Renal pelvis (tissue), 4 donors: ENCODE measurements around the gene KIAA1549. TPM values are rescaled to one million over a fixed set of nuclear protein-coding genes. Genes with fewer than 3 reads are reported as not detected.
A peak's percentile ranks its signal among the peaks of the same experiment; 100 is the strongest.

Experiments
- DNase-seq: peaks from one replicate; pipeline ENCODE4 v3.0.0-alpha.2; 2013
- polyA plus RNA-seq, 3 donors: library from polyadenylated mRNA; unstranded; fragments of 120-200 nt; gene quantifications; one replicate each; pipeline ENCODE4 v1.2.1, GENCODE V29; 2013; ENCODE audit not compliant: insufficient read length in 3 of 3

The KIAA1549 gene
- polyA plus RNA-seq, 3 donors, result 14.1 to 15.2 (median 14.2) TPM

DNA sequence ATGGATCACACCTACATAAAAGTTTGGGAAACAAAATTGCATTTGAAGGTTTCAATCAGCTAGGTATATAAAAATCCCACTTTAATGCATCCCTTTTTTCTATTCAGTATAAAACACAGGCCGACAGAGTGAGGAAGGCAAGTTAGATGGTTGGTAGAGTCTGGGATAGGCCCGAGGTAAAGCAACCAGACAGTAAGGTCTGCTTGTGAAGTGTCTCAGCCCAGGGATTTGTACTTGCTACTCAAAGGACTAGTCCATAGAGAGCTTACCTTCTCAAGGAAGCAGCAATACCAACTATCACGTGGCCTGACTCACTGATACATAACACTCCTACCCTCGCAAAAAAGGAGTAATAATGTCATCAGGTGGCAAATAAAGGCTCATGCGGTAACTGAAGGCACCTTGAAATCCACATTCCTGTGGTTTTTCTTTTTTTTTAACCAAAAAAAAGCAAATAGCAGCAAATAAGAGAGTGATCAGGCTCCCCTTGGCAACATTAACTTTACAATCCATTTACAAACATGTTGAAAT is 127.0 kb downstream of the KIAA1549 start:
- DNase-seq, result no peak

DNA sequence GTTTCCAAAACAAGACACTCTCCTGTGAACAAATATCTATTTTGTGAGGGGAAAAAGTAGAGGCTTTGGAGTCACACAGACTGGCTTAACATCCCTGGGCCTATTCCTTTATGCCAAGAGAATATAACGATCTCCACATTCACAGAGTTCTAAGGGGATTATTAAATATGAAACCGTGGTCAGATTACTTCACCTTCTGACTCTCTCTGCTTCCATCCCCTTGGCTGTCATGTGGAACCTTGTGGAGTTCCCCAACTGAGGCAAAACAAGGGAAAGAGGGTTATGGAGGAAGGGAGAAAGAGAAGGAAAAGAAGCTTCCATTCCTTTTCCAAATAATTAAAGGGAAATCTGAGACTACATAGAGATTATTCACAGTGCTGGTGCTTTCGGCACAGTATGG is 127.7 kb downstream of the KIAA1549 start:
- no peak for DNase-seq

DNA sequence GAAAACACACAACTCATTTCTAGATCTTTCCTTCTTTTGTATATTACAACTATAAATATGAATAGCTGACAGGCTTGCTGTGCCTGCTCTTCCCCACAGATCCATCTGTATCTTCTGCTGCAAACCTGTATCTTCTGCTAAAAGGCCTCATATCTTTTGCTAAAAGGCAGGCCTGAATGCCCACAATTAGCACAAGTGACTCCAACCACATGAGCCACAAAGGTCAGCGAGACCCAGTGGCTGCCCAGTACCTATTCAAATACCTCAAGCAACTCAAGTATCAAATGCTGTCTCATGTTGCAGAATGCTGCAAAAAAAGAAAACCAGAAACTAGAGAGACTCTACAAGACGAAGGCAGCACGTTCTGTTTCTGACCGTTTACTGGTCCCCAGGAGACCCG is 128.7 kb downstream of the KIAA1549 start:
- DNase-seq, result peak; percentile 8

DNA sequence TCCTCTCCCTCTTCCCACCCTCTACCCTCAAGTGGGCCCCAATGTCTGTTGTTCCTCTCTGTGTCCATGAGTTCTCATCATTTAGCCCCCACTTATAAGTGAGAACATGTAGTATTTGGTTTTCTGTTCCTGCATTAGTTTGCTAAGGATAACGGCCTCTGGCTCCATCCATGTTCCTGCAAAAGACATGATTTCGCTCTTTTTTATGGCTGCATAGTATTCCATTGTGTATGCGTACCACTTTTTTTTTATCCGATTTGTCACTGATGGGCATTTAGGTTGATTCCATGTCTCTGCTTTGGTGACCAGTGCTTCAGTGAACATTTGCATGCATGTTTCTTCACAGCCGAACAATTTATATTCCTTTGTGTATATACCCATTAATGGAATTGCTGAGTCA is 131.5 kb downstream of the KIAA1549 start:
- no peak for DNase-seq

DNA sequence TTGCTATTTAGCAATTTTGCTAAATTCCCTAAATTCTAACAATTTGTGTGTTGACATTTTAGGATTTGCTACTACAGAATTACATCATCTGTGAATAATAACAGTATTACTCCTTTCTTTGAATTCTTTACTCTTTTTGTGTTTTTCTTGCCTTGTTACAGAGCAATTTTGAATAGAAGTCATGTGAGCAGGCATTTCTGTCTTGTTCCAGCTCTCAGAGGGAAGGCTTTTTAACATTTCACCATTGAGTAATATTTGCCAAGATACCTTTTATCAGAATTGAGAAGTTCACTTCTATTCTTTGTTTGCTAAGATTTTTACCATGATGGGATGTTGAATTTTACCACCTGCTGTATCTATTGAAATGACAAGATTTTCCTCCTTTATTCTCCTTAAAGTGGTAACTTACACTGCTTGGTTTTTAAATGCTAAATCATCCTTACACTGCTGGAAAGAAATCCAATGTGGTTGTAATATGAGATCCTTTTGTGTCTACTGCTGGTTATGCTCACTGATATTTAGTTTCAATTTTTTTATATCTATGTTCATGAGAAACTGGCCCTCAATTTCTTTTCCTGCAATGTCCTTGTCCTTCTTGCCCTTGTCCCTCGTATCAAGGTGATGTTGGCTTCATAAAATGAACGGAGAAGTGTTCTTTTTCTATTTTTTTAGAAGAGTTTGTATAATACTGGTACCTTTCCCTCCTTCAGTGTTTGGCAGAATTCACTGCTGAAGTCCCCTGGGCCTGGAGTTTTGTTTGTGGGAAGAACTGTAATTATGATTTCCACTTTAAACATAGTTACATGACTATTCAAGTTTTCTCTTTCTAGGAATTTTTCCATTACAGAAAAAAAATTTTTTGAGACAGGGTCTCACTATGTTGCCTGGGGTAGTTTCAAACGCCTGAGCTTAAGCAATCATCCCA is 132.9 kb downstream of the KIAA1549 start:
- no peak for DNase-seq

DNA sequence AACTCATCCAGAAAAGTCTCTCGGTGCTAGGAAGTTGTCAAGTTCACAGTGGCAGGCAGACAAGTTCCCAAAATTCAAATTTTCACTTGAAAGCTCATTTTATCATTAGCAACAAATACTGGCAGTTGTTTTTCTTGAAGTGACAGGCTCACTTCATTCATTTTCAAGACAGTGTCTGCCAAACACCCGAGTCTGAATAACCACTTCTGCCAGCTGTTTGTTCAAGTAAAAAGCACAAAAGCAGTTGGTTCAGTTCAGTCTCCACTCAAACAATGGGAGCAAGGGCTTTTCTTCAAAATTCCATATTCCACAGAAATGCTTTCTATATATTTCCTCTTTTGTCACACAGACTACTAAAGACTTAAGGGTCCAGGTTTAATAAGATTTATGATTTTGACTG is 135.5 kb downstream of the KIAA1549 start:
- DNase-seq, result no peak

DNA sequence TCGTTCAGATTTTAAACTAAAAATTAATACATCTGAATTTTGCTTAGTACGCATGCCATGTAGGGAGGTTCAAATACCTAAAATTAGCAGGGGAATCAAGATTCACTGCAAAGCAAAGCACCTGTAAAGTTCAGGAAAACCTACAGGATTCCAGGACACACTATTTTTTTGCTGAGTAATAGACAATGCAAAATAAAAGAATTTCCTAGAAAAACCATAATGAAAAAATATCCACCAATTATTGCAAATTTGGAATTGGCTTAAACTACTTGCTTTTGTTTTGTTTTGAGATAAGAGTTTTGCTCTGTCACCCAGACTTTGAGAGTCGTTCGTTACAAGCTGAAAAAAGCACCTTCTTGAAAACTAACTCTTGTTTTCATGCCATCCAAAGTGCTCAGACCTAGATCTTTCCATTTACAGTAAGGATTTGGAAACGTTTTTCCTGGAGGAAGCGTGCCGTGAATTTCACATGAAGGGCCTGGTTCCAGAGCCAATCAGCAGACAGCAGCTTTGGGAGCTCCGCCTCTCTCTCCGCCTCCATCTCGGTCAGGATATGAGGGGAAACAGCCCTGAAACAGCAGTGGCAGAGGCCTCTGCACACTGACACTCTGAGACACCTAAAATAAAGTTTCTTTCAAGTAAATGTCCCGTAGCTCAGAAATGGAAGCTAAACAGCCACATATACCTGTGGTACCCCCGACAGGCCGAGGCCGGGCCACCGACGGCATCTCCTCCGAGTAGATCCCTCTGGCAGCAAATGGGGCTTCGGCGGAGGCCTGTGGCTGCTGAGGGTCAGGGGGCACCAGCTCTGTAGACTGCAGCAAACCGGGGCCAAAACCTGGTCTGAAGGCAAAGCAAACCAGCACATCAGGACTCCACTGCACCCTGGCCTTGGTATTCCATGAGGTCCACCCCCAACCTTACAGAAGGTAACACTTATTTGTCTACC is 137.3 kb downstream of the KIAA1549 start:
- DNase-seq, result no peak

DNA sequence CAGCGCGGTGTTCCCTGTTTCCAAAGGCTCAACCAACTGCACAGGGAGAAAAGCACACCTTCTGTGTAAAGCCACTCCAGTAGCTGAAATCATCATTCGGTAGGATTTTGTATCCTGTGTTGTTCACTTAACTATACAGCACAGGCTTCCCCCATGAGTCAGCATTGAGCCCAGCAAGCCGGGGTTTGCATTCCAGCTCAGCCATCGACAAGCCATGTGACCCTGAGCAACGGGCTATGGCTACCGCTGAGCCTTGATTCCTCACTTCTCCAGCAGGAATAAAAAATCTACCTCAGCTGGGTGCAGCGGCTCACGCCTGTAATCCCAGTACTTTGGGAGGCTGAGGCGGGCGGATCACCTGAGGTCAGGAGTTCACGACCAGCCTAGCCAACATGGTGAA is 139.1 kb downstream of the KIAA1549 start:
- DNase-seq, result no peak

DNA sequence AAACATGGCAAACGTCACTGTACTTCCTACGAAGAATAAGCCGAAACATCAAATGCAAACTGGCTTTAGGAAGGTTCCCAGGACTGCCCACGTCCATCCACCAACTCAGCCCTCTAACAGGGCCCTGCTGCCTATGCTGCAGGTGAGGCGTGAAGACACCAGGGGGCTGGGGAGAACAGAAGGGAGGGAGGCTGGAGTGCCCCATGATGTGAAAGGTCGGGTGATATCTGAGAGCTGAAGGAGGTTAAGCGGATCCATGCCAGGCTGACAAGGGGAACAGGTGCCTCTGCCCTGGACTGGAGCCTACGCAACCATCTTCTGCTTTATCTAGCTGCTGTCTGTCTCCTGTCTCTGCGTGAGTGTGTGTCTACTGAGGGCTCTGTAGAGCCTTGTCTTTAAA is 143.0 kb downstream of the KIAA1549 start:
- peak; percentile 17 for DNase-seq

DNA sequence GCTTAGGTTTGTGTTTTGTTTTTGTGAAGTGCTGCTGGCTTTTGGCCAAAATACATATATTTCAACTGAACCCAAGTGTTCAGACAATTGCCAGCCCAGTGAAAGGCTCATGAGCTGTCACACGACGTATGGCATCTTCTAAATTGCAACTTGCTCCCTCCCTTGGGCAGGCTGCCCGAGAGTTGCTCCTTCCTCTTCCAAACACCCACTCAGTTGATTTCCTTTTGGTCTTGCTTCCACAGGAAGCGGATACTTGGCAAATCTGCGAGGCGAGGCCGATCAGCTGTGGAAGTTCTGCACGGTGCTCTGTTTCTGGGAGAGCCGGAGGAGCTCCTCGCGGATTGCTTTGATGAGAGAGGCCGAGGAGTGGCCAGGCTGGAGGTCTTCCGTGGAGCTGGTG is 143.6 kb downstream of the KIAA1549 start:
- DNase-seq, result peak; percentile 11

DNA sequence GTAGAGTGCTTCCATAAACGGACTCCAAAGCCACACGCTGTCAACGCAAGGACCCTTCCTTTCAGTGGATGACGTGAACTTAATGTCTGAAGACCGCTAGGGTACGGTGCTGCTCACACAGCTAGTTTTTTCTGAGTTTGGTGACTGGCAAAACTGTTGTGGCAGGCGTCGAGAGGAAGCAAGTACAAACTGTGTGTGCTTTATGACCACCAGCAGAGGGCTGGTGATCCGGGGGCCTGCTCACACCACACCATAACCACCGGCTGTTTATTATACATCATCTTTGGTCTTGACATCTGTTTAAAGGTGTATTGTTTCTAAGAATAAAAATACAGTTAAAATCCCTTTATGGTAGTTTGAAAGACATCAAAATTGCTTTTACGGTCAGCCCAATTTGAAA is 146.1 kb downstream of the KIAA1549 start:
- no peak for DNase-seq

DNA sequence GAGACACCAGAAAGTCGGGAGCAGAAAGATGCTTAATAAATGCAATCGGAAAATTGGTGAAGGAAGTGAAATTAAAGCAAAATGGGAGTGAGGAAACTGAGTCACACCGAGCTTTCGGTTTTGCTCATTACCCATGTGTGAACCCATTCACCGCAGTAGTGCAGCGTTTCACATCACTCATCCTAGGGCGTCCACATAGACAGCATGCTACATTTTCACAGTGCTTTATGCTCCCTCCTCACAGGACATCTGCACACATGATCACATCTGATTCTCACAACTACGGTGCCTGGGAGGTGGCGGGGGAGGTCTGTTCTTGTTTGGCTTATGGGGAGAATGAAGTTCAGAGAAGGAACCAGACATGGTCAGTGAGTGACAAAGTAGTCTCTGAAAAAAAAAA is 146.6 kb downstream of the KIAA1549 start:
- DNase-seq, result no peak

DNA sequence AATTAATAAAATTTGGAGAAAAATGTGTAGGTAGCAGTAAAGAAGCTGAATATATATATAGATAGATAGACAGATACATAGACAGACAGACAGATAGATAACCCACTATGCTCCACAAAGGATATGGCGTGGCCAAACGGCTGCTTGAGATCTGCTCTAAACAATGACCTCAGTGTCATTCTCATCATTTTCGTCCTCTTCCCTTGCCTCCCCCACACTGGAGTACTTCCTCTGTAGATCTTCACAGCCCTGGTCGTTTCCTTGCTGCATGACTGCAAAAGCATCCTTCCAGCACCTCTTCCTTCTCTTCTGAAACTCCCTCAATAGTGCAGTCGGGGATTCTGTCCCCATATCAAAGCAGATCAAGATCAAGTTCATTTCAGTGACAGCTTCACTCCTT is 147.6 kb downstream of the KIAA1549 start:
- DNase-seq, result no peak

DNA sequence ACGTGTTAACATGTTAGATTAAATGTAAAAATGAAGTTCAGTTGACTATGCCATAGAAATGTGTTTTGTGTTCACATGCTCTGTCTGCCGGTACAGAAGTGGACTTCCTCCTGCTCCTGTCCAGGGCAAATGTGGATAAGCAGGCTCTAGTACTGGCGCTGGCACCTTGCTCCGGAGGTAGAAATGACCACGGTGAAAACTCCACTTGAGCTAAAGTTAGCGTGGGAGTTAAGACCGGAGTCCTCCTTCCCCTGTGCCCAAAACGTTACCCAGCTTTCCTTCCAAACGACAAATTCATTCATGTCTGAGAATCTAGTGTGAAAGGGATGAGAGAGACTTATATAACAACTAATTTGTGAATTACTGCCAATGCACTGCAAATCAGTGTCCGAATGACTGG is 148.2 kb downstream of the KIAA1549 start:
- no peak for DNase-seq

DNA sequence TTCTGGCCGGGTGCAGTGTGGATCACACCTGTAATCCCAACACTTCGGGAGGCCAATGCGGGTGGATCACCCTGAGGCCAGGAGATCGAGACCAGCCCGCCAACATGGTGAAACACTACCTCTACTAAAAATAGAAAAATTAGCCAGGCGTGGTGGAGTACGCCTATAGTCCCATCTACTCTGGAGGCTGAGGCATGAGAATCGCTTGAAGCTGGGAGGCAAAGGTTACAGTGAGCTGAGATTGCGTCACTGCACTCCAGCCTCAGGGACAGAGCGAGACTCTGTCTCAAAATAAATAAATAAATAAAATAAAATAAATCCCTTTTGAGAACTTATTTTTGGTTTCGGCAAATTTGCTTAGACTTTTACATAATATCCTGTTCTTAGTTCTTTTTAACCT is 151.9 kb downstream of the KIAA1549 start:
- no peak for DNase-seq

DNA sequence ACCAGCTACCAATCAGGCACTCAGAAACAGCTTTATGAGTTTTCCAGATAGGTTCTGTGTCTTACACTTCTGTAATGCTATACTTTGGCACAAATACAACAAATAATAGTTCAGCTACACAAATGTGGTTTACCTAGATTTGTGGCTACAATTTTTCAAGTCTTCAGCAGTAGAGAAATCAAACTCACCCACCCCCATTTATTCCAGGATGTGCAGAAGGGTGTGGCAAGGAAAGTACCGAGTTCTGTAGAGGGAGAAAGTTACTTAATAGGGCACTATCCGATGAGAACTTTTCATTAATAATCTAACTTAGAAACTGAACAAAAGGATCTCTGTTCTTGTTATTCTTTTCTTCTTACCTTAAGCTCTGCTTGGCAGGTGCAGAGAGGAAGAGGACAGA is 152.9 kb downstream of the KIAA1549 start:
- no peak for DNase-seq

DNA sequence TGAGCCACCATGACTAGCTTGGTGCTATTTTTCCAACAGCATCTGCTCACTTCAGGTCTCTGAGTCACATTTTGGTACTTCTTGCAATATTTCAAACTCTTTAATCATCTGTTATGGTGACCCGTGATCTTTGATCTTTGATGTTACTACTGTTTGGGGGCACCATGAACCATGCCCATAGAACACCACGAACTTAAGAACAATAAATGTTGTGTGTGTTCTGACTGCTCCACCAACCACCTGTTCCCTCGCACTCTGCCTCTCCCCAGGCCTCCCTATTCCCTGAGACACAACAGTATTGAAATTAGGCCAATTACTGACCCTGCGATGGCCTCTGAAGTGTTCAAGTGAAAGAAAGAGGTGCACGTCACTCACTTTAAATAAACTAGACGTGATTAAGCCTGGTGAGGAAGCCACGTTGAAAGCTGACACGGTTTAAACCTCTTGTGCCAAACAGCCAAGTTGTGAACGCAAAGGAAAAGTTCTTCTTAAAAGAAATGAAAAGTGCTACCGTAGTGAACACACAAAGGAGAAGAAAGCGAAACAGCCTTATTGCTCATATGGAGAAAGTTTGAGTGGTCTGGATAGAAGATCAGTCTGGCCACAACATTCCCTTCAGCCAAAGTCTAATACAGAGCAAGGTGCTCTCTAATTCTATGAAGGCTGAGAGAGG is 156.0 kb downstream of the KIAA1549 start:
- no peak for DNase-seq

DNA sequence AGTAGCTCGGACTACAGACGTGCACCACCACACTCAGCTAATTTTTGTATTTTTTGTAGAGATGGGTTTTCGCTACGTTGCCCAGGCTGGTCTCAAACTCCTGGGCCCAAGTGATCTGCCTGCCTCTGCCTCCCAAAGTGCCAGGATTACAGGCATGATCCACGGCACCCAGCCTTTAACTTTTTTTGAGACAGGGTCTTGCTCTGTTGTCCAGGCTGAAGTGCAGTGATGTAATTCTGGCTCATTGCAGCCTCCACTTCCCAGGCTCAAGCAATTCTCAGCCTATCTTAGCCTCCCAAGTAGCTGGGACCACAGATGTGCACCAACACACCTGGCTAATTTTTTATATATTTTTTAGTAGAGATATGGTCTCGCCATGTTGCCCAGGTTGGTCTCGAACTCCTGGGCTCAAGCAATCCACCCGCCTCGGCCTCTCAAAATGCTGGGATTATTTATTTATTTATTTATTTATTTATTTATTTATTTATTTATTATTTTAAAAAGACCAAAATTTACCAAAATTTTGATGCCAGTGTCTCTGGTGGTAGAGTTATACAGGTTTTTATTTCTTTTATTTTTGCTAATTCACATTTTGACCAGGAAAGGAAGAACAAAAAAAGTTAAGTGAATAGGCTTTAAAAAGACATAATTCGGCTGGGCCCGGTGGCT is 158.2 kb downstream of the KIAA1549 start:
- no peak for DNase-seq

DNA sequence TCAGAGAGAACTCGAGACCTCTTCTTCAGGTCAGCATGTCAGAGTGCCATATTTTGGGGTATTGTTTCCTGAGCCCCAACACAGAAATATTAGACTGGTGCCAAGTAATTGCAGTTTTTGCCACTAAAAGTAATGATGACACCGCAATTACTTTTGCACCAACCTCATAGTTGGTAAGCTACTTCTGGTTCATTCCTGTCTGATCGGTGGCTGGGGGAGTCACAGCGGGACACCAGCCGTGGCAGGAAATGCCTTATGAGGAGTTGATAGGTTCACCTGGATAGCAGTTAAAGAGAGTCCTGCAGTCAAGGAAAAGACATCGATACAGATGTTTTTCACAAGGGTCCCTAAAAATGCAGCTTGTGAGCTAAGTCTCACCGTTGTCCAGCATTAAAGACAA is 159.3 kb downstream of the KIAA1549 start:
- no peak for DNase-seq

DNA sequence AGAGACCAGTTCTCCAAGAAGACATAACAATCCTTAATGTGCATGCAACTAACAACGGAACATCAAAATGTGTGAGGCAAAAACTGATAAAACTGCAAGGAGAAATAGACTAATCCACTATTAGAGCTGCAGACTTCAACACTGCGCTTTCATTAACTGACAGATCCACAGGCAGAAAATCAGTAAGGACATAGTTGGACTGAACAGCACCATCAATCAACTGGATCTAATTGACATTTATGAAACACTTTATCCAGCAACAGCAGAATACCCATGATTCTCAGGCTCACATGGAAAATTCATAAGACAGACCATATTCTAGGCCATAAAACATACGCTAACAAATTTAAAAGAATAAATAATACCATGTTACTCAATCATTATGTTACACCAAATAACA is 161.6 kb downstream of the KIAA1549 start:
- no peak for DNase-seq

DNA sequence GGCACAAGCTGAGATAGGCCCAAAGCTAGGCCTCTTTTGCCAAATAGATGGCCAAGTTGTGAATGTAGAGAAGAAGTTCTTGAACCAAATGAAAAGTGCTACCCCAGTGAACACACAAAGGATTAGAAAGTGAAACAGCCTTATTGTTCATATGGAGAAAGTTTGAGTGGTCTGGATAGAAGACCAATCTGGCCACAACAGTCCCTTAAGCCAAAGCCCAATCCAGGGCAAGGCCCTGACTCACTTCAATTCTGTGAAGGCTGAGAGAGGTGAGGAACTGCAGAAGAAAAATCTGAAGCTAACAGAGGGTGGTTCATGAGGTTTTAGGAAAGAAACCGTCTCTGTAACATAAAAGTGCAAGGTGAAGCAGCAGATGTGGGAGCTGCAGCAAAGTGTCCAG is 164.5 kb downstream of the KIAA1549 start:
- DNase-seq, result no peak
